H9 (cell line): Measurements from ENCODE around the gene NRP1. TPM values are rescaled to one million over a fixed set of nuclear protein-coding genes. Genes with fewer than 3 reads are reported as not detected.

Source experiments
- DNase-seq: peaks from one replicate; pipeline ENCODE4 v3.0.0-alpha.2; 2017
- H2AFZ ChIP-seq: one replicate; pipeline ENCODE4 v1.6.1; 2013; ENCODE audit warnings: mild to moderate bottlenecking, low read length, control low read depth, moderate library complexity
- H2AK5ac ChIP-seq: 2 replicates; pipeline ENCODE4 v1.6.1; 2013; ENCODE audit warnings: low read length, control low read depth, mixed read lengths; ENCODE audit not compliant: insufficient read length
- H2BK120ac ChIP-seq: one replicate; pipeline ENCODE4 v1.6.1; 2013; ENCODE audit warnings: low read depth, mild to moderate bottlenecking, low read length, control low read depth, inconsistent platforms; ENCODE audit not compliant: poor library complexity, severe bottlenecking
- H2BK12ac ChIP-seq: 2 replicates; pipeline ENCODE4 v1.6.1; 2013; ENCODE audit warnings: low read length, control low read depth, mixed read lengths, low read depth; ENCODE audit not compliant: insufficient read length
- H2BK15ac ChIP-seq: 2 replicates; pipeline ENCODE4 v1.6.1; 2013; ENCODE audit warnings: low read depth, low read length, control low read depth
- H2BK20ac ChIP-seq: one replicate; pipeline ENCODE4 v1.6.1; 2013; ENCODE audit warnings: low read depth, mild to moderate bottlenecking, low read length, control low read depth, inconsistent platforms; ENCODE audit not compliant: poor library complexity, severe bottlenecking
- H2BK5ac ChIP-seq: 2 replicates; pipeline ENCODE4 v1.6.1; 2013; ENCODE audit warnings: low read length, control low read depth, mixed read lengths; ENCODE audit not compliant: insufficient read length
- H3K14ac ChIP-seq: 2 replicates; pipeline ENCODE4 v1.6.1; 2013; ENCODE audit warnings: low read length, control low read depth; ENCODE audit not compliant: insufficient read depth
- H3K18ac ChIP-seq: 2 replicates; pipeline ENCODE4 v1.6.1; 2013; ENCODE audit warnings: low read depth, mild to moderate bottlenecking, mixed read lengths, low read length, control low read depth; ENCODE audit not compliant: insufficient read length
- H3K23ac ChIP-seq: 2 replicates; pipeline ENCODE4 v1.6.1; 2013; ENCODE audit warnings: low read length, control low read depth, mixed read lengths, low read depth; ENCODE audit not compliant: insufficient read length
- H3K23me2 ChIP-seq: 2 replicates; pipeline ENCODE4 v1.6.1; 2013; ENCODE audit warnings: low read depth, mild to moderate bottlenecking, mixed read lengths, low read length, control low read depth; ENCODE audit not compliant: insufficient read length, poor library complexity, severe bottlenecking
- H3K27ac ChIP-seq: 2 replicates; pipeline ENCODE4 v1.5.1; 2013; ENCODE audit warnings: low read length, control low read depth, mixed read lengths, low read depth; ENCODE audit not compliant: insufficient read length
- H3K27me3 ChIP-seq: 2 replicates; pipeline ENCODE4 v1.6.1; 2013; ENCODE audit warnings: low read length, control low read depth, inconsistent platforms; ENCODE audit not compliant: insufficient read depth
- H3K4ac ChIP-seq: 2 replicates; pipeline ENCODE4 v1.6.1; 2013; ENCODE audit warnings: low read depth, mild to moderate bottlenecking, control low read depth, inconsistent platforms, low read length, moderate library complexity
- H3K4me1 ChIP-seq: 2 replicates; pipeline ENCODE4 v1.6.1; 2013; ENCODE audit warnings: low read length, control low read depth, inconsistent platforms; ENCODE audit not compliant: insufficient read depth
- H3K4me2 ChIP-seq: 2 replicates; pipeline ENCODE4 v1.6.1; 2013; ENCODE audit warnings: low read length, control low read depth, mixed read lengths; ENCODE audit not compliant: insufficient read length, insufficient read depth
- H3K56ac ChIP-seq: 2 replicates; pipeline ENCODE4 v1.6.1; 2013; ENCODE audit warnings: low read depth, mild to moderate bottlenecking, mixed read lengths, low read length, control low read depth; ENCODE audit not compliant: insufficient read length
- H3K79me1 ChIP-seq: 2 replicates; pipeline ENCODE4 v1.6.1; 2013; ENCODE audit warnings: low read depth, mild to moderate bottlenecking, moderate library complexity, low read length, control low read depth, inconsistent platforms; ENCODE audit not compliant: insufficient read depth, poor library complexity, severe bottlenecking
- H3K79me2 ChIP-seq: 2 replicates; pipeline ENCODE4 v1.6.1; 2013; ENCODE audit warnings: low read length, control low read depth, inconsistent platforms; ENCODE audit not compliant: insufficient read depth
- H3K9ac ChIP-seq: 2 replicates; pipeline ENCODE4 v1.6.1; 2013; ENCODE audit warnings: low read length, control low read depth, mixed read lengths; ENCODE audit not compliant: insufficient read length; ENCODE audit errors: extremely low read depth
- H3K9me3 ChIP-seq: one replicate; pipeline ENCODE4 v1.6.1; 2013; ENCODE audit warnings: low read depth, low read length, inconsistent platforms; ENCODE audit not compliant: control insufficient read depth
- H3T11ph ChIP-seq: one replicate; pipeline ENCODE4 v1.6.1; 2013; ENCODE audit warnings: mild to moderate bottlenecking, low read length, control low read depth, inconsistent platforms
- H4K20me1 ChIP-seq: one replicate; pipeline ENCODE4 v1.6.1; 2013; ENCODE audit not compliant: control insufficient read depth, insufficient read length, insufficient read depth
- H4K5ac ChIP-seq: 2 replicates; pipeline ENCODE4 v1.6.1; 2013; ENCODE audit warnings: low read depth, mild to moderate bottlenecking, mixed read lengths, low read length, control low read depth; ENCODE audit not compliant: insufficient read length
- H4K8ac ChIP-seq: replicated peaks from 2 replicates; pipeline ENCODE4 v1.6.1; 2013; ENCODE audit warnings: low read length, control low read depth, mixed read lengths, low read depth; ENCODE audit not compliant: insufficient read length
- H4K91ac ChIP-seq: 2 replicates; pipeline ENCODE4 v1.6.1; 2013; ENCODE audit warnings: low read depth, mild to moderate bottlenecking, moderate library complexity, mixed read lengths, low read length, control low read depth; ENCODE audit not compliant: insufficient read length
- H3K27ac Mint-ChIP-seq, 3 experiments: 2 replicates in 2 of 3; 3 replicates in 1 of 3; pipeline ENCODE4 v1.8.0; 2020 to 2021; ENCODE audit warnings: mixed read lengths in 3 of 3, mild to moderate bottlenecking in 1 of 3, moderate library complexity in 1 of 3
- H3K27me3 Mint-ChIP-seq: 2 replicates; pipeline ENCODE4 v1.8.0; 2021; ENCODE audit warnings: low read depth, mild to moderate bottlenecking, moderate library complexity, mixed read lengths
- H3K36me3 Mint-ChIP-seq, 3 experiments: 2 replicates in 2 of 3; 3 replicates in 1 of 3; pipeline ENCODE4 v1.8.0; 2020 to 2021; ENCODE audit warnings: low read depth in 3 of 3, mixed read lengths in 3 of 3; ENCODE audit not compliant: insufficient read depth in 1 of 3
- H3K4me1 Mint-ChIP-seq, 2 experiments: 2 replicates each; pipeline ENCODE4 v1.8.0; 2020; ENCODE audit warnings: mixed read lengths in 2 of 2
- H3K4me3 Mint-ChIP-seq, 2 experiments: 2 replicates in 1 of 2; 3 replicates in 1 of 2; pipeline ENCODE4 v1.8.0; 2020 to 2021; ENCODE audit warnings: mild to moderate bottlenecking in 2 of 2, mixed read lengths in 2 of 2, moderate library complexity in 1 of 2
- H3K9me3 Mint-ChIP-seq, 2 experiments: 2 replicates in 1 of 2; 3 replicates in 1 of 2; pipeline ENCODE4 v1.8.0; 2020; ENCODE audit warnings: mild to moderate bottlenecking in 2 of 2, mixed read lengths in 2 of 2, moderate library complexity in 1 of 2
- WGBS: extraction: QIAGEN DNeasy Blood & Tissue Kit; methylation state at CpG from one replicate; pipeline ENCODE4 v1.1.7; 2013; ENCODE audit warnings: missing lambda C conversion rate, low lambda C conversion rate, mixed read lengths; ENCODE audit not compliant: insufficient read length; ENCODE audit errors: extremely low coverage; 5-methylcytosine and 5-hydroxymethylcytosine counted together
- total RNA-seq: library from RNA; stranded (reverse); gene quantifications from 2 replicates; pipeline ENCODE4 v1.2.1, GENCODE V29; 2021
- TF ChIP-seq, protein P1 (sequence below): fragments of 200-600 bp; sonication (generic); conservative IDR thresholded peaks from 3 replicates; pipeline ENCODE4 v1.8.0; 2021; ENCODE audit warnings: antibody characterized with exemption, mild to moderate bottlenecking

NRP1 gene
- total RNA-seq, 1 experiment from 2014 or later: 4.6 TPM

DNA sequence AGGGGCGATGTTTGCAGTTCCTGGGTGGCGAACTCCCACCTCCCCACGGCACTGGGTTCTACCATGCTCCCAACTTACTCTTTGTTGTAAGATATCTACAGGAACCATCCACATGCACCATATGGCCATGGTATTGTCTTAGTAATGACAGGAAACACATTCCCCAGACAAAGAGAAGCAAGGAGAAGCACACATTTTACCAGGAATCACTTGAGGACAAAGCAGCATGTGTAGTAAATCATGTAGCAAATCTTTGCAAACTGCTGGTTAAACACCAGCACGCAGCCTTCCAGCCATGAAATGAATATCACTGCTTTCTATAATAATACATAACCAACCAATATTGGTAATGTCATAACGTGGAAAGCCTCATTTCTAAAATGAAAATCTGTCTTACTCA, 101.2 kb downstream of the NRP1 start:
- Histone ChIP-seq H3K79me1 (no peaks in the 10 kb centered on the region), H3K23me2 (no peaks in the 10 kb centered on the region), H3K9ac (no peak overlapping the region), H2BK20ac (no peak overlapping the region), H2BK5ac (no peak overlapping the region), H3K4me1 (0 out of 2 replicates have a peak, but pooled peaks cover 2% of the 10 kb centered on the region), H4K8ac (no peak overlapping the region), H3K27me3 (no peaks in the 10 kb centered on the region), H3T11ph (no peak overlapping the region), H2BK120ac (no peak overlapping the region), H3K4me2 (no peak overlapping the region), H4K5ac (no peak overlapping the region), H2BK15ac (no peak overlapping the region), H3K23ac (no peak overlapping the region), H4K91ac (no peak overlapping the region), H3K79me2 (no peaks in the 10 kb centered on the region), H3K4ac (no peak overlapping the region), H2AFZ (no peak overlapping the region), H2BK12ac (no peak overlapping the region), H3K14ac (no peak overlapping the region), H3K56ac (no peak overlapping the region), H3K27ac (no peak overlapping the region), H2AK5ac (no peak overlapping the region), H3K9me3 (no peaks in the 10 kb centered on the region), H3K18ac (no peak overlapping the region), H4K20me1 (no peaks in the 10 kb centered on the region)
- H3K4me3 Mint-ChIP-seq: no peak overlapping the region
- H3K4me1 Mint-ChIP-seq: peaks cover 19 to 20% of the 10 kb centered on the region in 2 experiments
- no peaks in the 10 kb centered on the region; a peak in 1 of 5 replicates for H3K9me3 Mint-ChIP-seq
- H3K36me3 Mint-ChIP-seq: no peaks in the 10 kb centered on the region
- H3K27ac Mint-ChIP-seq: no peak overlapping the region
- no peaks in the 10 kb centered on the region for H3K27me3 Mint-ChIP-seq
- DNase-seq: no peak
- no CpG with 5 or more reads among the region's 5 CpGs for WGBS
- TF ChIP-seq, protein P1, sequence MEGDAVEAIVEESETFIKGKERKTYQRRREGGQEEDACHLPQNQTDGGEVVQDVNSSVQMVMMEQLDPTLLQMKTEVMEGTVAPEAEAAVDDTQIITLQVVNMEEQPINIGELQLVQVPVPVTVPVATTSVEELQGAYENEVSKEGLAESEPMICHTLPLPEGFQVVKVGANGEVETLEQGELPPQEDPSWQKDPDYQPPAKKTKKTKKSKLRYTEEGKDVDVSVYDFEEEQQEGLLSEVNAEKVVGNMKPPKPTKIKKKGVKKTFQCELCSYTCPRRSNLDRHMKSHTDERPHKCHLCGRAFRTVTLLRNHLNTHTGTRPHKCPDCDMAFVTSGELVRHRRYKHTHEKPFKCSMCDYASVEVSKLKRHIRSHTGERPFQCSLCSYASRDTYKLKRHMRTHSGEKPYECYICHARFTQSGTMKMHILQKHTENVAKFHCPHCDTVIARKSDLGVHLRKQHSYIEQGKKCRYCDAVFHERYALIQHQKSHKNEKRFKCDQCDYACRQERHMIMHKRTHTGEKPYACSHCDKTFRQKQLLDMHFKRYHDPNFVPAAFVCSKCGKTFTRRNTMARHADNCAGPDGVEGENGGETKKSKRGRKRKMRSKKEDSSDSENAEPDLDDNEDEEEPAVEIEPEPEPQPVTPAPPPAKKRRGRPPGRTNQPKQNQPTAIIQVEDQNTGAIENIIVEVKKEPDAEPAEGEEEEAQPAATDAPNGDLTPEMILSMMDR: no peak
